Hematopoietic multipotent progenitor cell treated with erythropoietin and hydrocortisone succinate and interleukin-3 and kit ligand, for 8 days (in vitro differentiated cells): Measurements from ENCODE around the gene BUB1B.

Source experiments
- DNase-seq: peaks from one replicate; pipeline ENCODE4 v3.0.0-alpha.2; 2015

BUB1B gene

DNA sequence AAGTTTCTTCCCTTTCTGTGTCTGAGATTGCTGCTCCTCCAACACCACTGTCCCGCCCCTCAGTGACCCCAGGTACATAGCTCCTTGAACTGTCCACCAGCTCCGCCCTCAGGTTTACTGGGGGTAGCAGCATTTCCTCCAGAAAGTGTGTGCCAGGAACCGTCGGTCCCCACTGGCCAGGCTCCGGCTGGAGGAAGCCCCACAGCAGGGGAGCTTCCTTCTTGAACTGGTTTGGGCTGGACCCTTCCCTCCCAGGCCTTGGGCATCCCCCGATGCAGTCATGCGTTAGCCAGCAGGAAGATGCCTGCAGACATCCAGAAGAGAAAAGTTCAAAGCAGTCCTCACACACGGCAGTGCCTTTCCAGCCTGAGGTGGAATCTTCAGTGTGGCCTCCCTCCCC is 97.7 kb downstream of the BUB1B start:
- DNase-seq = no peak

DNA sequence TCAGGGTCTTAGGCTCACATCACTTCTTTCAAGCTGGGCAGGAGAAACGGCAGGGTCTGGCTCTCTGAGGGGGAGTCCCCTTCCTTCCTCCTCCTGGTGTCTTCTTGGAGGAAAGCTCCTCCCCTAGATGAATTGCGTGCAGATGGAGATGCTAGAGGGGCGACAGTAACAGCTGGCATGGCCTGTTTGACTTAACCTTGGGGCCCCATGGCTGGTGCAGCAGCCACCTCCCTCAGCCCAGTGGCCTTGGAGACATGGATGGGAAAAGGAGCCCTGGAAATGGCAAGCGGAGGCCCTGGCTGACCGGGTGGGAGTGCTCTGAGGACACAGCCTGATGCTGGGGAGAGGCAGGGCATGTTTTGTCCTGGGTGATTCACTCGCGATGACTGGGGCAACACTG is 98.2 kb downstream of the BUB1B start:
- DNase-seq = no peak

DNA sequence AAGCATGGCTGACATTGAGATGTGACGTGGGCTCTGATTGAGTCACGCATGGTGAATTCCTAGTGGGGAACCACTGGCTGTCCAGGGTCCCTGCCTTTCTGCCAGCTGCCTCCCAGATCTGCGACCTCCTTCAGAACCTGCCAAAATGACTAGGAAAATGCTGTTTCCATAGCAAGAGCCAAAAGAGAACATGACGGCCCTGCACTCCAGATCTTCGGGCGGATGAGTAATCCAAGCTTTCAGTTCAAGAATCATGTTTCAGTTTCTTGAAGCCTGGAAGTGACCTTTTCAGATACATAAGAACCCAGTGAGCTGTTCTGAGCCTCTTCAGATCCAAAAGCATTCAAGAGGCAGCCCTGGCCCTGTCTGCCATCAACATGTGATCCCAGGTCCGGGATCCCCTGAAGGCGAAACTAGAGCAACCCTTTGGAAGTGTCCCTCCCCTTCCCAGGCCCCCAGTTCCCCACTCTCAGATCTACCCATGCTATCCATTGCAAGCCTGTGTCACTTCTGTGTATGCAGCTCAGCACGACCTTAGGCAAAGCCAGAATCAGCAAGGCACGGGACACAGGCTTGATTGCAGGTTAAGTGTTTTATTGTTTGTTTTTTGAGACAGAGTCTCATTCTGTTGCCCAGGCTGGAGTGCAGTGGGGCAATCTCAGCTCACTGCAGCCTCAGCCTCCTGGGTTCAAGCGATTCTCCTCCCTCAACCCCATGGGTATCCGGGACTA is 102.3 kb downstream of the BUB1B start:
- no peak for DNase-seq

DNA sequence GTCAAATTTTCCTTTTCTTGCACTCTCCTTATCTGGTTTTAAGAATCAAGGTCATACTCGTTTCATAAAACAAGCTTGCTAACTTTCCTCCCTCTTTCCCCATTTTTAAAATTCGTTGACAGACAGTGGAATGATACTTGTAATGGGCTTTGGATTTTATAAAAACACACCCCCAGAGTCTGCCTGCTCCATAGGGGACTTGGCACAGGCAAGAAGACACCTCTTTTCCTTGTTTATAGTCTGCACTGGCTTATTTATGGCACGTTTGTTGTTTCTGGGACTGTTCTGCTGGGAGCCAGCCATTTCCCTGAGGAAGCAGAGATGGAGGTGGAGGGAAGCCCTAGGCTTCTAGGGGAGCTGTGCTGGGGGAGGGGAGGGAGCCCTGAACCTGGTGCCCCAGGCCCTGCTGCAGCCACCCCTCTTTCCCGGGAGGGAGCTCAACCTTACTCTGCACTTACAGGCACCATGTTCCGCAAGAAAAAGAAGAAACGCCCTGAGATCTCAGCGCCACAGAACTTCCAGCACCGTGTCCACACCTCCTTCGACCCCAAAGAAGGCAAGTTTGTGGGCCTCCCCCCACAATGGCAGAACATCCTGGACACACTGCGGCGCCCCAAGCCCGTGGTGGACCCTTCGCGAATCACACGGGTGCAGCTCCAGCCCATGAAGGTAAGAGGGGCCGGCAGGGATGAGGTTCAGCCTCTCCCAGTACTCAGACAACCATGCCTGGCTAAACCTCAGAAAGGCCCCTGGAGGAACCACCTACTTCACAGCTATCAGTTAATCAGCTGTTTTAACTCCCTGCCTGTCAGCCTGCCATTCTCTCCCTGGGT is 103.7 kb downstream of the BUB1B start:
- no peak for DNase-seq

DNA sequence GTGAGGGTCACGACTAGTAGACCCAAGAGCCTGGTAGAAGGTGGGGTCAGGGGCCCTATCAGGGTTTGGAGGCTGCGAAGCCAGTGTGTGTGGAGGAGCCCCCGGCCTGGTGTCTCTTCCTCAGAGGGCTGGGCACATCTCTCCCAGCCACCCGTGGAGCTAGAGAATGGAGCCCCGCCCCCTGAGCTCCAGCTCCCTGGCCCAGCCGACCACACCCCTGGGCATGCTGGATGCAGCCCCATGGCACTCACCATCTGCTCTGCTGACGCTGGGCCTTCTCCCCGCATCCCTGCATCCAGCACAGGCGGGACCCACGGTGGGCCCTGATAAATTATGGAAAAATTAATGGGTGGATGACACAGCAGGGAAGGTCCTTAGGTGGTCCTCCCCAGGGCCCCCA is 104.5 kb downstream of the BUB1B start:
- no peak for DNase-seq

DNA sequence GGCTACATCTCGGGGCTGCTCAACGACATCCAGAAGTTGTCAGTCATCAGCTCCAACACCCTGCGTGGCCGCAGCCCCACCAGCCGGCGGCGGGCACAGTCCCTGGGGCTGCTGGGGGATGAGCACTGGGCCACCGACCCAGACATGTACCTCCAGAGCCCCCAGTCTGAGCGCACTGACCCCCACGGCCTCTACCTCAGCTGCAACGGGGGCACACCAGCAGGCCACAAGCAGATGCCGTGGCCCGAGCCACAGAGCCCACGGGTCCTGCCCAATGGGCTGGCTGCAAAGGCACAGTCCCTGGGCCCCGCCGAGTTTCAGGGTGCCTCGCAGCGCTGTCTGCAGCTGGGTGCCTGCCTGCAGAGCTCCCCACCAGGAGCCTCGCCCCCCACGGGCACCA is 105.0 kb downstream of the BUB1B start:
- no peak for DNase-seq

DNA sequence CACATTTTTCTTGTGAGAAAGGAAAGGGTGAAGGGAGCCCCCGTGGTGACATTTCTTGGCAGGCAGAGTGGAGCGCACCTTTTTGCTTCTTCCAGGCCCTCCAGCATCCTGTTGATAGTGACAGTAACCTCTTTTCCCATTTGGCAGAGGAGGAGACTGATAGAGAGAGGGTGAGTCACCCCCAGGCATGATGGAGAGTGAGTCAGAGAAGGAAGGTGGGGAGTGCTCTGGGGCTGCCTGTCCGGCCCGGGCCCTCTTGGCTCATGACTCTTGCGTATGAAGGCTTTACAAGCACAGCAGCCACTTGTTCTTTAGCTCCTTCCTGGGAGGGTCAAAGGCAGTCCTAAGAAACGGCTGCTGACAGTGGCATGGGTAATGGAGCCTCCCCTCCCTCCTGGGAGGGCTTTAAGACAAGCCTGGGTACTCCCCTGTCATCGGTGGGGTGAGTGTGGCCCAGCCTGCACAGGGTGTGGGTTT is 106.0 kb downstream of the BUB1B start:
- peak; percentile 54 for DNase-seq

DNA sequence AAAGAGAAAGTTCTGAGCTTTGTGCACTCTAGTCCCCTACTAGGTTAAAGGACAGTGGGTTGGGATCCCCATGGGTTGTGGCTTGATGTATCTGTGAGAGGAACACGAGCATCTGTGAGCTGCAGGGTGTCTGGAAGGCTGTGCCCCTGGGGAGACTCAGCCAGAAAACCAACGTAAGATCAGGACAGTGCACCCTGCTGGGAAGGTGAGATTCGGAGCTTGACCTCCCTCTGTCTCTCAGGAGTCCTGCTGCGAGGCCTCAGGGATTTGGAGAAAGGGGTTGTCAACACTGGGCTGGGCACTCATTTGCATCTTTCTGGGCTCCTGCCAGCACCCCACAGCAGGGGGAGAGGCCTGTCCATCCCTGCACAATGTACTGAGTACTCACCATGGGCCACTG is 106.8 kb downstream of the BUB1B start:
- DNase-seq = no peak

DNA sequence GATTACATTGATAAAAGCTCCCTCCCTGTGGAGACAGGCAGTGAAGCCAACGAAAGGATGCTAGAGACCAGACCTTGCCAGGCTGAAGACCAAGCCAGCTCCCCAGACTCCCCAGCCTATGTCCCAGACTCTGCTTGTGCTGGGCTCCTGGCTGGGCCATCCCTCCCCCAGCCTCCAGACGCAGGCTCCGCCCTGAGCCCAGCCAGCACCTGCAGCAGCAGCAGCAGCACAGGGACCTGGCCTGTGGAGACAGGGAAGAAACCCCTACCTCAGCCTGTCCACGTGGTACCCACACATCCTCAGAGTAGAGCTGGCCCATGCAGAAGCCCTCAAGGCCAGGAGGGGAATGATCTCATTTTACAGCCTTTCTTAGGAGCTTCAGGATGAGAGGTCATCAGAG is 108.7 kb downstream of the BUB1B start:
- DNase-seq = no peak

DNA sequence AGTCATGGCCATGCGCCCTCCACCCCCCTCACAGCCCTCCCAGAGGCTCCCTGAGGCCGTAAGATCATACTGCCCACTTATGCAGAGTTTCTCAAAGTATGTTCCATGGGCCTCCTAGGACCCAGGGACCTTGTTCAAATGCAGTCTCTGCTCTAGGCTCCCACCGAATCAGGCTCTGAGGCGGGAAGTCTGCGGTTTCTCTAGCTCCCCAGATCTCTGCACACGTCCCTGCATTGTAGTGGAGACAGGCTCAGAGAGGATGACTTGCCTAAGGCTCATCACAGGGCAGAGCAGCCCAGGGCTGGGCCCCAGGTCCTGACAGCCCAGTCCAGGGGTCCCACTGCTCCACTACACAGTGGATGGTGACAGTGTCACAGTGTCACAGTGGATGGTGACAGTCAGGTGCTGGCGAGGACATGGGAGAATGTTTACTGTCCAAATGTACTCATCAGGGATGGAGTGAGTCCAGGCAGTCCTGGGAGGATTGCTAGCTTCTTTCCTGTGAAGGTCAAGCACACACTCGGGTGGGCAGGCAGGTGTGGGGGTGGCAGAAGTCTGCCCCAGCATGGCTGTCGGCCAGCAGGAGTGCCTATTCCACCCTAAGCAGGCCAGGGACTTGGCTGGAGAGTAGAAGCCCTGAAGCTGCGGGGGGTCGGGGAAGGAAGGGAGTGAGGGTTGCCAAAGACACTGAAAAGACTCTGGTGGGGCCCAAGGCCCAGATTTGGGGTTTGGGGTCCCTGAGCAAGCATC is 109.6 kb downstream of the BUB1B start:
- DNase-seq = no peak
